ENCODE data around the gene TRIM8.

Gene TRIM8

DNA sequence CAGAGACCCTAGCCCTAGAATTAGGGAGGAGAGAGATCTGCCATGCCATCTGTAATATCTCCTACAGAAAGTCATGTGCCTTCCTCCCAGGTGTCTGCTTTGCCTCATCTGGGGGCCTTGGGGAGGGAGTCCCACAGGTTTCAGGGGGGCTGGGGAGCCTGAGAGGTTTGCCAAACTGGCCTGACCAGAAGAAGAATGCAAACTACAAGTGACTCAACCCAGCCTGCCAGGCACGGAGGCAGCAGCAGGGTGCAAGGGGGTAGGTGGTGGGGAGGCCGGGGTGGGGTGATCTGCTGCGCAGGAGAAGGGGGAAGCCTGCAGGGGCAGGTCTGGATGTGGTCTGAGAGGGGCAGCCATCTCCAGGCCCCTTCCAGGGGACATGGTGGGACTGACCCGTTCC, 9.6 kb upstream of the TRIM8 start:
- DNase-seq, result no peak

DNA sequence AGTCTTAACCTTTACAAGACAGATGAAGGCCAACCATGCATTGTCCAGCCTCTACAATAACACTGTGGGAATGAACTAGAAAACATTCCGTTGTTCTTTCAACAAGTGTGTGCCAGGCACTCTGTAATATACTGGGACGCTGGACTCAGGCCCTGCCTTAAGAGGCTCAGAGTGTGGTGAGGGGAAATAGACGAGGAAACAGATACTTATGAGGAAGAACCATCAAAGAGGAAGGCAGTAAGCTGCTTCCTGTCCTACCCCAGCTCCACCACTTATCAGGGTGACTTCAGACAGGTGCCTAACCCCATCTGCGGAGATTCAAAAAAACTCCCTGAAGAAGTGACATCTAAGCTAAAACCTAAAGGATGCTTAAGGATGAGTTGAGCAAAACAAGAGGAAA, 8.9 kb upstream of the TRIM8 start:
- no peak for DNase-seq

DNA sequence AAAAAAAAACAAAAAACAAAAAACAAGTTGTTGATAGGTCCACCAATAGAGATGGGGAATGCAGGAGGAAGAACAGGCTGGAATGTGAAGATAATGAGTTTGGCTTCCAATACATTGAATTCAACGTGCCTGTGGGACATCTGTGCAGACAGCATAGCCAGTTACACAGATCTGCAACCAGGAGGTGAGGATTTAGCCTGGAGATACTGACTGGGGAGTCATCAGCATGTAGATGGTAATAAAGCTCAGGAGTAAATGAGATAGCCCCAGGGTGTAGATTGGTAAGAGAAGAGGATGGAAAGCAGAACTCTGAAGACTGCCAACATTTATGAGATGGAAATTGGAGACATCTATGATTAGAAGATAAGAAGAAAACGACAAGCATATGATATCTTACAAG, 4.7 kb upstream of the TRIM8 start:
- DNase-seq, result no peak

DNA sequence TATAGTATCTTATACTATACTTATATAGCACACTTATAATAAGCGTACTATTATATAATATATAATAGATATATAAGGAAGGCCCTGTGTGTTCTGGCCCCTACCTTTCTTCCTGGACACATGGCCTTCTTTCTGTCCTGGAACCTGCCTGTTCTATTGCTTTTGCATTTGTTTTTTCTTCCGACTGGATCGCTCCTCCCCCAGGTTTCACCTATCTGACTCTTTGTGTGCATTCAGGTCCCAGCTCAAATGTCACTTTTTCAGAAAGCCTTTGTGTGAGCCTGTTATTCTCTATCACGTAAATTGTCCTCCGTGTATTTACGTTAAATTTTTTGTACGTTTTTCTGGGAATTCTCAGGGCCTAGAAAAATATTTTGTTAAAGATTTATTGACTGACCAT, 2.9 kb upstream of the TRIM8 start:
- DNase-seq, result no peak

DNA sequence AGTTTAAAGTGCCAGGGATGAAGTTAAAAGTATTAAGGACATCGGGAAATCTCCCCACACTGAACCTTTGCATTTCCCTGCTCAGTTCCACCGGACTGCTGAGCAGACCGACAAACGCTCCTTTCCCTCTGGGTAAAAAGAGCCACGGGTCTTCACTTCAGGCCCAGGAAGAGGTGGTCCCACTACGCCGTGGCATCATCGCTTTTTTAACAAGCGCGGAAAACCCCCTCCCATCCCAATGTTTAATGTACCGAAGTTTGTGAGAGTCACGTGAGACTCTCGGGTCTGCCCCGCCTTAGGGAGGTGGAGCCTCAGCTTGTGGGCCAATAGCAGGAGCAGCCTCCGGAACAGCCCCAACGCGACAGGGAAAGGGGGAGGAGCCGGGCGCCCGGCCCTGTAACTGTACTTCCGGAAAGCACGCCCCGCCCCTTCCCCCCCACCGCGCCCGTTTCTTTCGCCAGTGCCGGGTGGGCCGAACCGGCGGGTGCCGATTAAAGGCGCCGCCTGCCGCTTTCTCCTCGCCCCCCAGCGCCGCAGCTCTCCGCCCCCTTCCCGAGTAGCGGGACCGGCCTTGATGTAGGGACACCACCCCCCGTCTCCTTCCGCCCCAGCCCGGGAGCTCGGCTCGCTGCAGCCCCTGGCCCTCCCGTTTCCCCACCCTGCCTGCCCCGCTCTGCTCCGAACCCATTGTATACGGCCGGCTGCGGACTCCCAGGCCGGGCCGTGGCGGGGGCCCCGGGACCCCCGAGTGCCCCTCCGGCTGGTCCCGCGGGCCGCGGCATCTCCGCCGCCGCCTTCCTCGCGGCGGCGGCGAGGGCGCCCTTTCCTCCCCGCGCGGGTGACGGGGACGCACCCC, 2.2 kb upstream of the TRIM8 start:
- peak; percentile 92 for DNase-seq

DNA sequence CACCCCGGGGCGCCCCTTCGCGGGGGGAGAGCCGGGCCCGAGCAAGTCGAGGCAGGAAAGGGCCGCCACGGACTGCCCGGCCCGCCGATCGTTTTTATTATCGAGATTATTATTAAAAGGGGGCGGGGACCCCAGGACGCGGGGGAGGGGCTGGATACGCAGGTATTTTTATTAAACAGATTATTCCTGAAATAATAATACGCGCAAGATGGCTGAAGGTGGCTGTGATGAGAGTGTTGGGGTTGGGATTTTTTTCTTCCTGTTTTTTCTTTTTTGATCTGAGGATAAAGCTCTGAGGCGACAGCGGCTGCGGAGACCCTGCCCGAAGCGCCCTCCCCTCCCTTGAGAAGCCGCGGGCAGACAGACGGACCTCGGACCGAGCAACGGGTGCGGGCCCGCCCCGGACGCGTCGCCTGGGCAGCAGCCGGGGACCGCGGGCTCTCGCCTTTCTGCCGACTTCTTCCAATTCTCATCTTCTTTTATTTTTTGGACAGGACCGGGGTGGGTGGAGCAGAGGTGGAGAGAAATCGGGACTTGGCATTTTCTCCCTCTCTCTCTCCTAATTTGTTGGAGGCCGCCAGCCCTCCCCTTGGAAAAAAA, 1.4 kb upstream of the TRIM8 start:
- DNase-seq, result peak; percentile 55

DNA sequence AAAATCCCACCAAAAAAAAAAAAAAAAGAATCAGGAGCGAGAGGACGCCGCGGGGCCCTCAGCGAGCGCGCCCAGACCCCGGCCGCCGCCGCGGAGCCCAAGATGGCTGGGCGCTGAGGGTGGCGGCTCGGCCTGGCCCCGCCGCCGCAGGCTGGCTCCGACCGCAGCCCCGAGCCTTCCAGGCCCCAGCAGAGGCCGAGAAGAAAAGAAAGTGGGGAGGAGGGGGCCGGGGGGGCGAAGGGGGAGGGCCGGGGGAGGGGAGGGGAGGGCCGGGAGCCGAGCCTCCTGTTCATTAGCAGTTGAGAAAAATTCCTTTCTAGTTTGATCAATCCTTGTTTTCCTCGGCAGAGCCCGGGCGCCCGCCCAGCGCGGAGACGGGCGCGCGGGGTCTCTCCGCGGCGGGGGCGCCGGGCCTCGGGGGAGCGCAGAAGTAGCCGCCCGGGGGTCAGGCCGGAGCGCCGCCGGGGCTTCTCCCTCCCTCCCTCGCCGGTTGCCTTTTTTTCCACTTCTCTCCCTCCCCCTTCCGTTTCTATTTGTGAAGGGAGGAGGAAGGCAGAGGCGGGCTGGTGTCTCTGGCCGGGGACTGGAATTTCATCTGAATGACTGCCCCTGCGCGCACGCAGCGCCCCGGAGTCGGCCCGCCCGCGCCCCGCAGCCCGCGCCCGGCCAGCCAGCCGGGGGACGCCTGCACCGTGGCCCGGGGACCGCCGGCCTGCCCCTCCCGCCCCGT, 778 bp upstream of the TRIM8 start:
- DNase-seq, result no peak

DNA sequence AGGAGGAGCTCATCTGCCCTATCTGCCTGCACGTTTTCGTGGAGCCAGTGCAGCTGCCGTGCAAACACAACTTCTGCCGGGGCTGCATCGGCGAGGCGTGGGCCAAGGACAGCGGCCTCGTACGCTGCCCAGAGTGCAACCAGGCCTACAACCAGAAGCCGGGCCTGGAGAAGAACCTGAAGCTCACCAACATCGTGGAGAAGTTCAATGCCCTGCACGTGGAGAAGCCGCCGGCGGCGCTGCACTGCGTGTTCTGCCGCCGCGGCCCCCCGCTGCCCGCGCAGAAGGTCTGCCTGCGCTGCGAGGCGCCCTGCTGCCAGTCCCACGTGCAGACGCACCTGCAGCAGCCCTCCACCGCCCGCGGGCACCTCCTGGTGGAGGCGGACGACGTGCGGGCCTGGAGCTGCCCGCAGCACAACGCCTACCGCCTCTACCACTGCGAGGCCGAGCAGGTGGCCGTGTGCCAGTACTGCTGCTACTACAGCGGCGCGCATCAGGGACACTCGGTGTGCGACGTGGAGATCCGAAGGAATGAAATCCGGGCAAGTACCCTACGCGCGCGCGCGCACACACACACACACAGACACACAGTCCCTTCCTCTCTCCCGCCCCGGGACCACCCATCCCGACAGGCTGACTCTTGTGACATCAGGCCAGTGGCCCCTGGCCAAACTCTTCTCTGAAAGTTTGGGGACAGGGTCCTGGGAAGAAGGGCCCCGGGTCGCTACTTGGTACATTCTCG, 538 bp downstream of the TRIM8 start:
- DNase-seq, result peak; percentile 55

DNA sequence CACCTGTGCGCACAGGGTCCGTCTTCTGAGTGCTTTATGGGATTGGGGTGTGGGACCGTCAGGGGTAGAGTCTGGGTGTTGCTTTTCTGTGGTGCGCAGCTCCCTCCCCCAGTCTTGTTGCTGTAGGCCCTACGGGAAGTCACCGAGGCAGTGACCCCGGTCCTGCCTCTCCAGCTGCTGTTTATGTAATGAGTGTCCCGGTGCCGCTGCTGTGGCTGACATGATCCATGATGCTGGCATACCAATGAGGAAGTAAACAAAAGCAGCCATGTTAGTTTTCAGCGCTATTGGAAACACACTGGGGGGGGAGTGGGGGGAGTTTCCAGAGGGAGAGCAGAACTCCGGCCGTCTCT, 1.1 kb downstream of the TRIM8 start:
- no peak for DNase-seq

DNA sequence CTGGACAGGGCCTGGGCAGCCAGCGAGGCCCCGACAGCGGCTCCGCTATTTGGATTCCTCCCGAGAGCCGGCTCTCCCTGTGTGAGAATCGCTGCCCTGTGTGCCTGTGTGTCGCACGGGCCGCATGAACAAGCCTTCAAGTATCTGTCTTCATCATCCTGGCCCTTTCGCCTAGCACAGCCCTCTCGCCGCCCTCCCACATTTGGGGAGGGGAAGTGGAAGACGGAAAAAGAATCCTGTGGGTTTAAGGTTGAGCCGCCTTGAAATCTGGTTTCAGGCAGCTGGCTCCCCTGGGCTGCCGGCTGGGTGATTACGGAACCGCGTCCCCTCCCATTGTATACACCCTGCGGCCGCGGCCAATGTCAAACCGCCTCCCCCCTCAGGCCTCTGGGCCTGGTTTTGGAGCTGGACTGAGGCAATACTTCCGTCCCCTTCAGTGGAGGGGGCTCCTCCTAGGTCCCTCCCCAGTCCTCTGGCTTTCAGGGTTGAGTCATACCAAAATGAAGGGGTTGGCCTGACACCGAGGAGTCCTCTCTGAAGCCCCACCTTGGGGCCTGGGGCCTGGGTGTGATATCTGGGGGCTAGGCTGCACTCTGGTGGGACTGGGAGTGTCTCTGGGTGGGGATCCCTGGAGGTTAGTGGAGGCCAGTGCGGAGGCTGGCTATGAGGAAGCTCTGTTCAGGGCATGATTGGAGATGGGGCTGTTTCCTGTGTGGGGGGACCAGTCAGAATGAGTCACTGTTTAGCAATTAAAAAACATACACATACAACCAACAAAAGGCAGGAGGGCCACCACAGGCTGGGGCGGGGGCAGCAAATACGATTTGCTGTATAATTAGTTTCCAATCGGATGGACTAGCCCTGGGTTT, 1.7 kb downstream of the TRIM8 start:
- DNase-seq, result no peak

DNA sequence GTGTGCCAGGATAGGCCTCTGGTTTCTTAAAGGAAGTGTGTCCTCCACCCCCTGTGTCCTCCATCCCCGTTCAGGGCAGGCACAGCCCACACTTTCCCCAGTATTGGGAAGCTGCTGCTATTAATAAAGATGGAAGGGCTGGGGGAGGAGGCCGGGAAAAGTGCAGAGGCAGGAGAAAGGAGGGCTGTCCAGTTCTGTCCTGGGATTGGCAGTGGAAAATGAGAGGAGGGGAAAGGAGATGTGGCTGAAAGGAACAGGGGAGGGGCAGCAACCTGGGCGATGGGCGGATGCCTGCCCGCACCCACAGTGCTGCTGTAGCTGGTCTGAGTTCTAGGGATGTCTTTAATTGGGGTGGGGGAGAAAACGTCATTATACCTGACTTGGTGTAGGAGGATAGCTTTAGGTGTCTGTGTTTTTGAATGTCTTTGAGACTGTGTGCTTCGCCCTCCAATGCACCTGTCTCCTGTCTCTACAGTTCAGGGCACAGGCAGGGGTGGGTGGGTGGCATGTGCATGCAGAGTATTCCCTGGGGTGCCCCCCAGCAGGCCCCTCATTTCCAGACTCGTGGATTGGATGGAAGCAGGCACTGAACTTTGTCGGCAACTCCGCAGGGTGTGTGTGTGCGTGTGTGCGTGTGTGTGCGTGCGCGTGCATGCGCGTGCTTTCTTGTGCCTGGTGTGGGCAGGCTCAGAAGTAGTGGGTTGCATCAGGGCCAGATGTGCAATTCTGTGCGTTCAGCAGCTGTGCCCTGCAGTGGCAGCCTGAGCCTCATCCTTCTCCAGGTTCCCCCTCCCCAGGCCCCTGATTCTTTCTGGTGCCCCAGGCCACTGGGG, 2.5 kb downstream of the TRIM8 start:
- DNase-seq, result no peak

DNA sequence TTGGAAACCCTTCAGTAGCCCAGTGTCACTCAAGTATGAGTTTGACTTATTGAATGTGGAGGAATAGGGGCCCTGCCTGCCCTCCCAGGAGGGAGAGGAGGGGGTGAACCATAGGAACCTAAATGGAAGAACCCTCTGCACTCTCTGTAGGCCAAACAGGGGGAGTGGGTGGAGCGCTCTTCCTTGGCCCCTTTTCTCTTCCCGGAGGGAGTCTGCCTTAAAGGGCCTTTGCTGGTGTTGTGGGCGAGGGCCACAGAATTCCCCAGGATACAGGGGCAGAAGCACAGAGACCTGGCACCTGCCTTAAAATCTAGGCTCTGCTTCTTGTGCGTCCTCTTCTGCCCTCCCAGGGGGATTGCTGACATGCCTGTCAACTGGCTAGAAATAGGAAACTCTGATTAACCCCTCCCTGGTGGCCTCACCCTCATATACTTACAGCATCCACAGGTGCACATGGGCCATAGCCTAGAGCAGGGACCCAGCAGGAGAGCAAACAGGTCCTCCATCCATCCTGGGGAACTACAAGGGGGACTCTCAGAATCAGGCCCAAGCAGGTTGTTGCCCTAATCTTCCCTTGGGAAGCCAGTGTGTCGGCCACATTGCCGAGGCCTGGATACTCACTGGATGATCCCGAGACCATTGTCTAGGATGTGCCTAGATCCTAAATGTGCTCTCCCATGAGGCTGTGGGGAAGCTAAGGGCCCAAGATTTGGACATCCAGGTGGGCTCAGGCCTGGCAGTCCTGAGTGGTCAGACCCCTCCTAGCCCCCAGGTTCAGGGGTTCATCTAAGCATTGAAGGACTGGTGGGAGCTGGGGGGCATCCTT, 3.4 kb downstream of the TRIM8 start:
- DNase-seq, result no peak

DNA sequence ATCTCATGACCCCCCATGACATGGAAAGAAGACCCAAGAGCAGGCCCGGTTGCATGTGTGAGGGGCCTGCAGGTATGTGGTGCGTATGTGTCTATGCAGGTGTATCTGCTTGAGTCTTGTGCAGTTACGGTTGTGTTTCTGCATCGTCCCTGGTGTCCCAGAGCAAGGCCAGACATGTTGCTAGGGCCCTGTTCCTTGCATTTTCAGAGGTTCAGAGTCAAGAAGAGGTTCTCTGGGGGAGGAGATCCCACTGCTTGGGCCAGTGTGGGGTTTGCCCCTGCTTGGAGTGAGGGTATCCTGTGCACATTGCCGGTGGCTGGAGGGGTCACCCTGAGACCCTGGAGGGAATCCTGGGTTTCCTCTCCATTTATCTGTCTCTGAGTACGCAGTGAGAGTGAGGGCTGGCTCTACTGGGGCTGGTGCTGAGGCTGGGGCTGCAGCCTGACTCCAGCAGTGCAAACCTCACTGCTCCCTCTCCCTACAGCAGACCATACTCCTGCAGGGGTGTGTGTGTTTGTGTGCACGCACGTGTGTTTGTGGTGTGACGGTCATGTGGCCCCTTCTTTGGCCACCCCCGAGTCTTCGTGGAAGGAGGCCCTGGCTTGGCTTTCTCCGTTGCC, 4.1 kb downstream of the TRIM8 start:
- DNase-seq, result no peak

DNA sequence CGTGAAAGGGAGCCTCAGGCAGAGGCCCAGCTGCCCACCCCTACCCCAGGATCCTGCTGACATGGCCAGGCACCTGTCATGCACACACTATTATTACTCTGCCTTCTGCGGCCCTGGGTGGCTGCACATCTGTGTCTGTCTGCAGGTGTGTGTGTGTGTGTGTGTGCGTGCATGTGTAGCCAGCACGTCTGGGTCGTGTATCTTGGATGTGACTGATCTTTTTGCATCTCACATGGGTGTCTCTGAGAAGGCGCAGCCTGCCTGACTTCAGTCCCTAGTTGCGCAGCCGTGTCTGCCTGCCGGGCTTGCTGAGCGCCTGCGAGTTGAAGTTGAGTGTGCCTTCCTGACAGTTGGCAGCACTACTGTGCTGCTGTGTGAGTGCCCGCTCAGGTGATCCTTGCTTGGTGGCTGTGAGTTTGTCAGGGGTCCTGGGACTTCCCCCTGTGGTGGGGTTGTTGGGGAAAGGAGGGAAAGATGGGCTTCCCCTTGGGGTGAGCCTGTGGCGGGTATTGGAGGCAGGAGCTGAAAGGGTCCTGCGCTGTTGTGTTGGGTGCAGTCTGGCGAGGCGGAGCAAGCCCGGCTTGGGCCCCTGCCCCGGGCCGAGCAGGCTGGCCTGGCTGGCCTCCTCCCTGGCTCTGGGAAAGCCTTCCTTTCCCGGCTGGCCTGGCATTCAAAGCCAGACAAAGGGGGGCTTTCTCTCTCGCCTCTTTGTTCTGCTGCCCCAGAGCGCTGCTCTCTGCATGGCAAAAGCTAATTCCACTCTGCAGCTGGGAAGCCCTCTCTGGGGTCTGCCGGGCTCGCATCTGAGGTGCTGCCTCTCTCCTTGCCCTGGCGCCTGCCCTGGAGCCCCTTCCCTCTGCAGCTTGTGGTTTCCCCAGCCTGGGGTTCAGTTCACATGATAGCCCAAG, 4.9 kb downstream of the TRIM8 start:
- no peak for DNase-seq

DNA sequence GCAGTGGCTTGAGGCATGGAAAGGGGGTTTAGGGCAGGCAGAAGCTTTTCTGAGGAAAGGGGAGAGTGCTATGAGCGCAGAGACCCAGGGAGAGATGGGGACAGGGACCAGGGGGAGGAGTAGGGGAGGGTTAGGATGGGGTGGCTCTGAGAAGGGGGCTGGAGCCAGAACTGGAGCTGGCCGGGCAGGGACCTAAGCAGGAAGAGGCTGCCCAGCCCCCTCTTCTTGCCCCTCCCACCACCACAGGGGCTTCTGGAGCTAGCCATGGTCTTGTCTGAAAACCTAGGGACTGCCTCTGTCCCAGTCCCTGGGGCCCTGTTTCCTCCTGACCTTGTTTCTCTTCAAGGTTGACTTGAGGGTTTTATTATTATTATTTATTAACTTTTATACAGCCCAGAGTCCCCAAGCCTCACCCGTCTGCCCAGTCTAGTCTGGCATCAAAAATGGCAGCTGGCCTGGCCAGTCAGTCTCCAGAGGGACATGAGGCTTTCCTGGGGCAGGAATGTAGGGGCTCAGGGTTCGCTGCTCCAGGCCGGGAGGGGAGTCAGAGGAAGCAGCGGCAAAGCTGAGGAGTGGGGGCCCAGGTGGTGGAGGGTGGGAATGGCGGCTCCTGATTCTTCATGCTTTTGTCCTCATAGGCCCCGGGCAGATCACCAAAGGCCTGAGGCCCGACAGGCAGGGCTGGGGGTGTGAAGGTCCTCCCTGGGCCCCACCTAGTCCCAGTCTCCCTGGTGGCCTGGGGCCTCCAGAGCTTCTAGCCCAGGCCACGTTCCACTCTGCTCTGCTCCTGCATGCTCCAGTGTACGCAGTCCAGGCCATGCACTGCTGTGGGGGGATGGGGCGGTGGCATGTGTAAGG, 5.7 kb downstream of the TRIM8 start:
- no peak for DNase-seq

DNA sequence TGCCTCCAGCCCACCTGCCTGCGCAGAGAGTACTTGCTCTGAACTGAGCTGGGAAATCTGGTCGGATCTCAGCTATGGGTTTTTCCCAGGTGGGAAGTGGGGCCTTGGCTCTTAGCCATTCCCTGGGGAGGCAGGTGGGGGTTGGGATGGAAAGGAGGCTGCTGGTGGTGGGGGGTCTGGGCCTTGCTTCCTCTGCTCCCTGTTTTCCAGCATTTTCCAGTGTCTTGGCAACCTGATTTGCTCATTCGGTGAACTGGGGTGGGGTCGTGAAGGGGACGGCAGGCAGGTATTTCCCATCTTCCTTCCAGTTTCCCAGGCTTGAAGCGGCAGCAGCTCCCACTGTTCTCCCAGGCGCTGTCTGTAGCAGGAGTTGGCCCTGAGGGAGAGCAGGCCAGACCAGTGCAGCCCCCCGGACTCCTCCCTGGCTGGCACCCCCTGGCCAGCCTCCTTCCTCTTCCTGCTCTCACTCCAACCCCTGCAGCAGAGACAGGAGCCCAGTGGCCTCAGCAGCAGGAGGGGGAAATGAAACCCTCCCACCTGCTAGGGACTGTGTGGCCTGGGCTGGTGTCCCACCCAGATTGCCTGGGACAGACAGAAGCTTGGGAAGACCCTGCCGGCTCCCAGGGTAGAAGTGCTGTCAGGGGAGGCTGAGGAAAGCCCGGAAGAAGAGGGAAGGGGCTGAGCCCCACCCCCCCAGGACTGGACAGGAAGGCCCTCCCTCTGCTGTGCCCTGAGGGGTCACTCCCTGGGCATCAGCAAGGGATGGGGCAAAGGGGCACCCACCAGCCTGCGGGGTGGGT, 6.6 kb downstream of the TRIM8 start:
- DNase-seq, result no peak

Data from NCI-H1694 (cell line).